ENCODE measurements around the gene LMO2. TPM values are rescaled to one million over a fixed set of nuclear protein-coding genes. Genes with fewer than 3 reads are reported as not detected.

Gene LMO2
- total RNA-seq, 1 experiment from 2014 or later, result 0.33 TPM

DNA sequence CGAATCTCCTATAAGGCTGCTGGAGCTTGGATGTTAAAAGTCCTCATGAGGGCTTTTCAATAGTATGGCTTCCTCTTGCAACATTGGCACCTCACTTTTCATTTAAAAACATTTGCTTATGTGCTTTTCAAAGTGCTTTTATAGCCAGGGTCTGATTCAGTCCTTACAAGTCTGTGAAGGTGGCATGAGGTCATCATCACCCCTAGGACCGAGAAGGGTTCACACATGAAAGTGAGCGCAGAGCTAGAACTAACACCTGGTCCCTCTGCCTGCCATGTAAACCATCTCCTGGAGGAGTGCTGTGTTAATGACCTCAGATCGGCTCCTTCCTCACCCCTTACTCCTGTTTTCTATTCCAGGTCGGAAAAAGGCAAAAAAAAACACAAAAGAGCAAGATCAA lies 12.2 kb upstream of the LMO2 start:
- Mint-ChIP-seq H3K9me3 (no peaks in the 10 kb centered on the region; a peak in 1 of 5 replicates), H3K4me3 (no peak overlapping the region), H3K27me3 (ENCODE audit: low read depth) (peaks cover 5% of the 10 kb centered on the region), H3K36me3 (ENCODE audit: insufficient read depth in 1 of 3, low read depth in 3 of 3) (no peaks in the 10 kb centered on the region), H3K4me1 (peaks cover 6 to 9% of the 10 kb centered on the region in 2 experiments), H3K27ac (no peak overlapping the region)
- Histone ChIP-seq H3K23me2 (ENCODE audit: insufficient read length, low read depth, low read length, poor library complexity, severe bottlenecking) (no peaks in the 10 kb centered on the region), H2BK15ac (ENCODE audit: low read depth, low read length) (no peak overlapping the region), H3K23ac (ENCODE audit: insufficient read length, low read depth, low read length) (no peak overlapping the region), H3K9ac (ENCODE audit: extremely low read depth, insufficient read length, low read length) (no peak overlapping the region), H3K4ac (ENCODE audit: low read depth, low read length) (no peak overlapping the region), H3K27ac (ENCODE audit: insufficient read length, low read depth, low read length) (no peak overlapping the region), H2AK5ac (ENCODE audit: insufficient read length, low read length) (no peak overlapping the region), H3K14ac (ENCODE audit: insufficient read depth, low read length) (no peak overlapping the region), H3K79me1 (ENCODE audit: insufficient read depth, low read depth, low read length, poor library complexity, severe bottlenecking) (no peaks in the 10 kb centered on the region), H2BK20ac (ENCODE audit: low read depth, low read length, poor library complexity, severe bottlenecking) (no peak overlapping the region), H3K4me1 (ENCODE audit: insufficient read depth, low read length) (no peaks in the 10 kb centered on the region), H3K9me3 (ENCODE audit: control insufficient read depth, low read depth, low read length) (no peaks in the 10 kb centered on the region), H3K18ac (ENCODE audit: insufficient read length, low read depth, low read length) (no peak overlapping the region), H4K91ac (ENCODE audit: insufficient read length, low read depth, low read length) (no peak overlapping the region), H3K56ac (ENCODE audit: insufficient read length, low read depth, low read length) (no peak overlapping the region), H4K5ac (ENCODE audit: insufficient read length, low read depth, low read length) (no peak overlapping the region), H3T11ph (ENCODE audit: low read length) (no peak overlapping the region), H4K20me1 (ENCODE audit: control insufficient read depth, insufficient read depth, insufficient read length) (no peaks in the 10 kb centered on the region), H2BK12ac (ENCODE audit: insufficient read length, low read depth, low read length) (no peak overlapping the region), H4K8ac (replicated peaks; ENCODE audit: insufficient read length, low read depth, low read length) (no peak overlapping the region), H3K27me3 (ENCODE audit: insufficient read depth, low read length) (no peaks in the 10 kb centered on the region), H2BK5ac (ENCODE audit: insufficient read length, low read length) (no peak overlapping the region), H2BK120ac (ENCODE audit: low read depth, low read length, poor library complexity, severe bottlenecking) (no peak overlapping the region), H3K4me2 (ENCODE audit: insufficient read depth, insufficient read length, low read length) (no peak overlapping the region), H3K79me2 (ENCODE audit: insufficient read depth, low read length) (no peaks in the 10 kb centered on the region), H2AFZ (ENCODE audit: low read length) (no peak overlapping the region)
- WGBS (ENCODE audit: extremely low coverage, insufficient read length, low lambda C conversion rate), result no CpG with 5 or more reads among the region's 5 CpGs
- TF ChIP-seq, protein P1, sequence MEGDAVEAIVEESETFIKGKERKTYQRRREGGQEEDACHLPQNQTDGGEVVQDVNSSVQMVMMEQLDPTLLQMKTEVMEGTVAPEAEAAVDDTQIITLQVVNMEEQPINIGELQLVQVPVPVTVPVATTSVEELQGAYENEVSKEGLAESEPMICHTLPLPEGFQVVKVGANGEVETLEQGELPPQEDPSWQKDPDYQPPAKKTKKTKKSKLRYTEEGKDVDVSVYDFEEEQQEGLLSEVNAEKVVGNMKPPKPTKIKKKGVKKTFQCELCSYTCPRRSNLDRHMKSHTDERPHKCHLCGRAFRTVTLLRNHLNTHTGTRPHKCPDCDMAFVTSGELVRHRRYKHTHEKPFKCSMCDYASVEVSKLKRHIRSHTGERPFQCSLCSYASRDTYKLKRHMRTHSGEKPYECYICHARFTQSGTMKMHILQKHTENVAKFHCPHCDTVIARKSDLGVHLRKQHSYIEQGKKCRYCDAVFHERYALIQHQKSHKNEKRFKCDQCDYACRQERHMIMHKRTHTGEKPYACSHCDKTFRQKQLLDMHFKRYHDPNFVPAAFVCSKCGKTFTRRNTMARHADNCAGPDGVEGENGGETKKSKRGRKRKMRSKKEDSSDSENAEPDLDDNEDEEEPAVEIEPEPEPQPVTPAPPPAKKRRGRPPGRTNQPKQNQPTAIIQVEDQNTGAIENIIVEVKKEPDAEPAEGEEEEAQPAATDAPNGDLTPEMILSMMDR (conservative IDR thresholded peaks at IDR 0.05), result no peak
- DNase-seq, result no peak

Data from H9 (cell line).